GM12874 (cell line): ENCODE measurements around the gene DTL.

Experiments
- TF ChIP-seq, protein P1 (sequence below): IDR thresholded peaks from 2 replicates; pipeline ENCODE4 v1.5.1; 2011; ENCODE audit warnings: low read depth, mild to moderate bottlenecking, control low read depth, low read length, moderate library complexity; ENCODE audit not compliant: insufficient read depth

DTL gene

DNA sequence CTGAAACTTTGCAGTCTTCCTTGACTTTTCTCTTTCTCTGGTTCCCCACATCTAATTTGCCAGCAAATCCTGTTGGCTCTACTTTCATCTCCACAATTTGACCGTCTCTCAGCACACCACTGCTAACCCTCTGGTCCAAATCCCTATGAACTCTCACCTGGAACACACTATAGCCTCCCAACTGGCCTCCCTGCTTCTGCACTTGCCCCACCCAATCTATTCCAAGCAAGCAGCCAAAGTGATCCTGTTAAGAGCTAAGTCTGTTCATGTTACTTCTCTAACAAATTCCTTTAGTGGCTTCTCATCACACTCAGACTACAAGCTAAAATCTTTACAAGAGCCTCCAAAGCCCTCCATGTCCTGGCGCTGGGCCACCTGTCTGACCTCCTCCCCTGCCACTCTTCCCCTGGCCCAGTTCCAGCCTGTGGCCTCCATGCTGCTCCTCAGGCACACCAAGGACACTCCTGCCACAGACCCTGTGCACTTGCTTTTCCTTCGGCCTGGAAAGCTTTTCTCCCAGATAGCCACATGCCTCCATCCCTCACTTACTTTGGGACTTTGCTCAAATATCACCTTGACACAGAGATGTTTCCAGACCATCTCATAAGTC, 104.1 kb downstream of the DTL start:
- TF ChIP-seq, protein P1, sequence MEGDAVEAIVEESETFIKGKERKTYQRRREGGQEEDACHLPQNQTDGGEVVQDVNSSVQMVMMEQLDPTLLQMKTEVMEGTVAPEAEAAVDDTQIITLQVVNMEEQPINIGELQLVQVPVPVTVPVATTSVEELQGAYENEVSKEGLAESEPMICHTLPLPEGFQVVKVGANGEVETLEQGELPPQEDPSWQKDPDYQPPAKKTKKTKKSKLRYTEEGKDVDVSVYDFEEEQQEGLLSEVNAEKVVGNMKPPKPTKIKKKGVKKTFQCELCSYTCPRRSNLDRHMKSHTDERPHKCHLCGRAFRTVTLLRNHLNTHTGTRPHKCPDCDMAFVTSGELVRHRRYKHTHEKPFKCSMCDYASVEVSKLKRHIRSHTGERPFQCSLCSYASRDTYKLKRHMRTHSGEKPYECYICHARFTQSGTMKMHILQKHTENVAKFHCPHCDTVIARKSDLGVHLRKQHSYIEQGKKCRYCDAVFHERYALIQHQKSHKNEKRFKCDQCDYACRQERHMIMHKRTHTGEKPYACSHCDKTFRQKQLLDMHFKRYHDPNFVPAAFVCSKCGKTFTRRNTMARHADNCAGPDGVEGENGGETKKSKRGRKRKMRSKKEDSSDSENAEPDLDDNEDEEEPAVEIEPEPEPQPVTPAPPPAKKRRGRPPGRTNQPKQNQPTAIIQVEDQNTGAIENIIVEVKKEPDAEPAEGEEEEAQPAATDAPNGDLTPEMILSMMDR, result no peak

DNA sequence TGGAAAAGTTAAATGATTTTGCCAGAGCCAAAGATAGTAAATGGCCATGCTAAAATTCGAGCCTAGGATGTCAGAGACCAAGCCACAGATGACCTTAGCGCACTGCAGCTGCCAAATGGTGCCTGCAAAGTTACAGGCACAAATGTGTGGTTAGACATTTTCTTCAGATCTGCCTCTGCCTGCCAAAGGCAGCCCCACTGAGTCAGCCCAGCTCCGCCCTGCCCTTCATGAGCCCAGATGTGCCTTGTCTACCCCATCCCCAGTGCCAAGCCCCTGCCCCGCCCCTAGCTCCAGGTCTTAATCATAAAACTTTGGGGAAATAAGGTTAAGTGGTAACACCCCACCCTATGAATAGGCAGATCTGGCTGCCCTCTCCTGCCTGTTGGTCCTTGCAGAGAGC, 105.9 kb downstream of the DTL start:
- TF ChIP-seq, protein P1, result no peak

DNA sequence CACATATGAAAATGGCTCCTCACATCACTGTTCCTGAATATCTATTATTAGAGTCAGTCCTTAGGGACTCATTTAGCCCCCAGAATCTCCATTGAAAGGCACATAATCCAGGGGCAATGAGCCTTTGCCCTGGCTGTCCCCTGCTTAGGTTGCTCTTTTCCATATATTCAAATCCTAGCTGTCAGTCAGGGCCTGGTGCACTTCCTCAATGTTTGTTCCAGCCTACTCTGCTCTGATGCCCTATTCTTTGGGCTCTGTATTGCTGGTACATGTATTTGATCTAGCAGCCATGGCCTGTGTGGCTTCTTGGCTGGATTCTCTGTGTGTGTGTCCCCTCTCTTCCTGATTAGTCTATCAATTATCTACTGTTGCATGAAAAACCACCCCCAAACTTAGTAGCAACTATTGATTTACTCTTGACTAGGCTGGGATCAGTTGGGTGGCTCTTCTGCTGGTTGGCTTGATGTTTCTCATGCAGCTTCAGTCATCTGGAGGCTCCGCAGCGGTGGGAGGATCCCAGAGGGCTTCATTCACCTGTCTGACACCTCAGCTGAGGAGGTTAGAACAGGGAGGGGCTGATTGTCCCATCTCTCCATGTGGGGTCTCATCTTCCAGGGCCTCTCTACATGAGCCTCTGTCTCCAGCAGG, 107.5 kb downstream of the DTL start:
- TF ChIP-seq, protein P1, result no peak

DNA sequence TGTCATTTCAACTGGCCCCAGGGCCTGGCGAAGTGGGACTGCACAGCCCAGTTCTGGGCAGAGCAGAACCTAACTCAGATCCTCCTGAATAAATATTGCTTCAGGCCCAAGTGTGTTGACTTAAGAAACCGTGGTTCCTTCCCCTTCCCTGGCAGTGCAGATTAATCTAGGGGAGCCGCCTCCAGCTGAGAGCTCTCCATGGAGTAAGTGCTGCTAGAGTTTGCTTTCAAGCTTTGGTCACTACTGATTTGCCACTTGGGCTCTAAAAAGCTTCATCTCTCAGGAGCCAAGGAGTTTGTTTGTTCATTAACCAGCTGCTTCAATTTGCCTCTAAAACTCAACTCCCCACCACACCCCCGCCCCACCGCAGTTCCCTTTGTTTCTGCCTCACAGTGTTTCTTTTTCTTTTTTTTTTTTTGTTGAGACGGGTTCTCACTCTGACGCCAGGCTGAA, 112.1 kb downstream of the DTL start:
- TF ChIP-seq, protein P1, result no peak

DNA sequence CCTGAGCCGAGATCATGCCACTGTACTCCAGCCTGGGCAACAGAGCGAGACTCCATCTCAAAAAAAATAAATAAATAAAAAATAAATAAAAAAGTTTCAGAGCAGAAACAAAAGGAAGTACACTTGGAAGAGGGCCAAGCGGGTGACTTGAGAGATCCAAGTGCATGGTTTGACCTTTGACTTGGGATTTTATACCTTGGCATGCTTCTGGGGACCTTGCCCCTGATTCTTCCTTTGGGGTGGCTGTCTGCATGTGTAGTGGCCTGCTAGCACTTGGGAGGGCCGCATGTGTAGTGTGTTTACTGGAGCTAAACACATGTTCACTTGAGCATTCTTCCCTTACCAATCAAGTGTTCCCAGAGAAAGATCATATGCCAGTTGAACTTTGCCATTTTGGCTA, 114.0 kb downstream of the DTL start:
- TF ChIP-seq, protein P1, result no peak

DNA sequence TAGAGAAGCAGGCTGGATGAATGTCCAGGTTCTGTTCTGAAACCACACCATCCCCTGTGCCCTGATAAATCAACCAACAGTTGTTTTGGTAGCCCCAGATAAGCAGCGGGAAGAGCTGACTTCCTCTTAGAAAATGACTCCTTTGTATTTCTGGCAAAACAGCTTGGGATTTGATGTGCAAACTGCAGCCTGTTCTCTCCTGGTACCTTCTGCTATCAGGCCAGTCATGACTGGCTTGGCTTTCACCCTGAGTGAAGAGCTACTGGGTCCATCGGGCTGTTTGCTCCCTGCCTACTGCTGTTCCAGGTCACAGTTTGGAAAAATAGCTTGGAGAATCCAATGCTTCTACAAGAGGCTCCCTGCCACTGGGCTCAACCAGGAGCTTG, 116.8 kb downstream of the DTL start:
- TF ChIP-seq, protein P1, result no peak

DNA sequence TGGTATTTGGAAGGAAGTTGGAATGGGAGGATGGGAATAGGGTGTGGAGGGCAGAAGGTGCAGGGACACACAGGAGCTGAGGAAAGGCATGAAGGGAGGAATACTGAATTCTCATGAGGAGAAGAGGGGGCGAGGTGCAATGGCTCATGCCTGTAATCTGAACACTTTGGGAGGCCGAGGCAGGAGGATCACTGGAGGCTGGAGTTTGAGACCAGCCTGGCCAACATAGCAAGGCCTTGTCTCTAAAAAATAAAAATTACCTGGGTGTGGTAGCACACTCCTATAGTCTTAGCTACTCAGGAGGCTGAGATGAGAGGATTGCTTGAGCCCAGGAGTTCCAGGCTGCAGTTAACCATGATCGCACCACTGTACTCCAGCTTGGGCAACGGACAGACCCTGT, 117.3 kb downstream of the DTL start:
- TF ChIP-seq, protein P1, result no peak
